HepG2 (cell line): ENCODE data around the gene FBXO33.

Experiments
- CC2D1A ChIP-seq: sonication (generic); formaldehyde crosslinking; IDR thresholded peaks from 2 replicates; pipeline ENCODE4 v1.8.1; 2023; ENCODE audit warnings: mild to moderate bottlenecking, missing genetic modification reagents
- CTCF ChIP-seq: sonication (generic); formaldehyde crosslinking; IDR thresholded peaks from 2 replicates; pipeline ENCODE4 v1.5.0; 2020; ENCODE audit warnings: mild to moderate bottlenecking, missing genetic modification reagents, moderate library complexity
- E2F1 ChIP-seq: sonication (generic); formaldehyde crosslinking; IDR thresholded peaks from 2 replicates; pipeline ENCODE4 v1.5.0; 2020; ENCODE audit warnings: missing genetic modification reagents
- ELK4 ChIP-seq: sonication (generic); formaldehyde crosslinking; IDR thresholded peaks from 2 replicates; pipeline ENCODE4 v1.9.0; 2021; ENCODE audit warnings: missing genetic modification reagents, borderline replicate concordance
- EZH2 ChIP-seq: conservative IDR thresholded peaks from 2 replicates; pipeline ENCODE4 v1.6.1; 2012; ENCODE audit warnings: mild to moderate bottlenecking, low read depth, low read length, moderate library complexity
- FOXP1 ChIP-seq, 2 experiments: fragments of 450-650 bp in 1 of 2; IDR thresholded peaks; 2 replicates each; pipeline ENCODE4 v1.6.1; 2017 to 2018; ENCODE audit warnings: antibody characterized with exemption in 1 of 2
- MXD4 ChIP-seq: IDR thresholded peaks from 2 replicates; pipeline ENCODE4 v1.6.1; 2016; ENCODE audit warnings: mild to moderate bottlenecking, missing biosample characterization, missing genetic modification reagents
- TAF1 ChIP-seq: sonication (generic); formaldehyde crosslinking; IDR thresholded peaks from 2 replicates; pipeline ENCODE4 v1.4.0; 2020; ENCODE audit warnings: missing genetic modification reagents
- ZNF460 ChIP-seq: sonication (generic); formaldehyde crosslinking; IDR thresholded peaks from 2 replicates; pipeline ENCODE4 v1.5.1; 2020; ENCODE audit warnings: missing genetic modification reagents, mild to moderate bottlenecking, borderline replicate concordance

GRCh38 chr14:39435241-39435640 is 3.0 kb upstream of the FBXO33 start:
- TF ChIP-seq EZH2, result no peak
- no peak for TF ChIP-seq ELK4 (CRISPR knock-in tag)
- TF ChIP-seq E2F1 (CRISPR knock-in tag), result no peak
- TF ChIP-seq CTCF, result no peak
- no peak for TF ChIP-seq ZNF460
- no peak for TF ChIP-seq FOXP1 (IDR thresholded peaks at IDR 0.05)
- no peak for TF ChIP-seq FOXP1 (CRISPR knock-in tag; IDR thresholded peaks at IDR 0.05)
- TF ChIP-seq MXD4 (CRISPR knock-in tag), result no peak
- TF ChIP-seq CC2D1A (CRISPR knock-in tag), result no peak
- TF ChIP-seq TAF1 (CRISPR knock-in tag), result no peak
